KMS-11 (cell line): ENCODE results near the gene MYO18A.

ENCODE experiments used
- H2AFZ ChIP-seq: fragments of 200-600 bp; sonication (generic); 2 replicates; pipeline ENCODE4 v1.6.1; 2016; ENCODE audit warnings: antibody characterized with exemption, mixed run types, low read depth
- H3K27ac ChIP-seq: fragments of 200-600 bp; sonication (generic); 2 replicates; pipeline ENCODE4 v1.6.1; 2016; ENCODE audit warnings: mild to moderate bottlenecking, mixed run types
- H3K27me3 ChIP-seq: fragments of 200-600 bp; sonication (generic); 2 replicates; pipeline ENCODE4 v1.6.1; 2017; ENCODE audit warnings: mild to moderate bottlenecking, low read depth, mixed run types, moderate library complexity; ENCODE audit not compliant: insufficient read depth
- H3K36me3 ChIP-seq: fragments of 200-600 bp; sonication (generic); 2 replicates; pipeline ENCODE4 v1.6.1; 2017; ENCODE audit warnings: mild to moderate bottlenecking, mixed run types; ENCODE audit not compliant: insufficient read depth
- H3K4me1 ChIP-seq: fragments of 200-600 bp; sonication (generic); 2 replicates; pipeline ENCODE4 v1.6.1; 2016; ENCODE audit warnings: mild to moderate bottlenecking, low read depth, mixed run types; ENCODE audit not compliant: poor library complexity, severe bottlenecking
- H3K4me2 ChIP-seq: fragments of 200-600 bp; sonication (generic); 2 replicates; pipeline ENCODE4 v1.7.0; 2016; ENCODE audit warnings: mild to moderate bottlenecking, mixed run types
- H3K4me3 ChIP-seq: fragments of 200-600 bp; sonication (generic); IDR thresholded peaks from 2 replicates; pipeline ENCODE4 v1.6.1; 2017; ENCODE audit warnings: low read depth, low read length, mixed read lengths; ENCODE audit not compliant: insufficient read depth
- H3K79me2 ChIP-seq: fragments of 200-600 bp; sonication (generic); 2 replicates; pipeline ENCODE4 v1.6.1; 2016; ENCODE audit warnings: low read depth, mixed run types; ENCODE audit not compliant: insufficient read depth
- H3K9ac ChIP-seq: fragments of 200-600 bp; sonication (generic); 2 replicates; pipeline ENCODE4 v1.6.1; 2016; ENCODE audit warnings: mild to moderate bottlenecking, mixed run types
- H4K20me1 ChIP-seq: fragments of 200-600 bp; sonication (generic); 2 replicates; pipeline ENCODE4 v1.6.1; 2016; ENCODE audit warnings: mild to moderate bottlenecking, mixed run types; ENCODE audit not compliant: insufficient read depth
- TF ChIP-seq, protein P1 (sequence below): fragments of 200-600 bp; sonication (generic); conservative IDR thresholded peaks from 2 replicates; pipeline ENCODE4 v1.6.1; 2017; ENCODE audit warnings: low read depth, mild to moderate bottlenecking, antibody characterized with exemption, low read length, moderate library complexity, mixed read lengths

Gene MYO18A

DNA sequence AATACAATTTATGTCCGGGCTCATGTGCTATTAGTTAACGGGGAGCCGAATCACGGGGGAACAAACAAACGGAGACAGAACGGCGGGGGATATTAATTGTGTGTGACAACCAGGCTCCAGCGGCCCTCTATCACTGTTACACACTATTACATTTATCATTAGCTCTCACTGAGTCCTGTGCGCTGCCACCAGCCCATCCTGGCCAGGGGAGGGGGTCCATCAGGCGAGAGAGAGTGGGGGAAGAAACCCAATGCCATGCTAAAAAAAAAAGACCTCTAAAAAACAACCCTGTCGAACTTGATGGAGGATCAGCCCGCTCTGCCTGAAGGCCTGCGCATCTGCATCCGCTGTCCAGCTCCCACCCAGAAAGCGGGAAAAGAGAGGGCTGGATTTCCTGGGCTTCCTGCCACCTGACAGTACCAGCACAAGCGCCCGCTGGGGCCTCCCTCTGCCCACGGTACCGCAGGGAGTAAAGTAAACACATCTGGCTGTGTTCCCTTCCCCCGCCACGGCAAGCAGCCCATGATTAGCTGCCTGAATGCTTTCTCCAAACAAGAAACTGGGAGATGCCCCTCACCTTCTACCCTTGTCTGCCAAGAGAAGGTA lies 95.6 kb downstream of the MYO18A start:
- H3K4me1 ChIP-seq: no peaks in the 10 kb centered on the region
- H3K79me2 ChIP-seq: no peaks in the 10 kb centered on the region
- no peak overlapping the region for H3K27ac ChIP-seq
- H3K4me3 ChIP-seq: no peak overlapping the region
- H2AFZ ChIP-seq: no peak overlapping the region
- H3K9ac ChIP-seq: no peak overlapping the region
- H4K20me1 ChIP-seq: no peaks in the 10 kb centered on the region
- no peak overlapping the region for H3K4me2 ChIP-seq
- H3K36me3 ChIP-seq: no peaks in the 10 kb centered on the region
- TF ChIP-seq, protein P1, sequence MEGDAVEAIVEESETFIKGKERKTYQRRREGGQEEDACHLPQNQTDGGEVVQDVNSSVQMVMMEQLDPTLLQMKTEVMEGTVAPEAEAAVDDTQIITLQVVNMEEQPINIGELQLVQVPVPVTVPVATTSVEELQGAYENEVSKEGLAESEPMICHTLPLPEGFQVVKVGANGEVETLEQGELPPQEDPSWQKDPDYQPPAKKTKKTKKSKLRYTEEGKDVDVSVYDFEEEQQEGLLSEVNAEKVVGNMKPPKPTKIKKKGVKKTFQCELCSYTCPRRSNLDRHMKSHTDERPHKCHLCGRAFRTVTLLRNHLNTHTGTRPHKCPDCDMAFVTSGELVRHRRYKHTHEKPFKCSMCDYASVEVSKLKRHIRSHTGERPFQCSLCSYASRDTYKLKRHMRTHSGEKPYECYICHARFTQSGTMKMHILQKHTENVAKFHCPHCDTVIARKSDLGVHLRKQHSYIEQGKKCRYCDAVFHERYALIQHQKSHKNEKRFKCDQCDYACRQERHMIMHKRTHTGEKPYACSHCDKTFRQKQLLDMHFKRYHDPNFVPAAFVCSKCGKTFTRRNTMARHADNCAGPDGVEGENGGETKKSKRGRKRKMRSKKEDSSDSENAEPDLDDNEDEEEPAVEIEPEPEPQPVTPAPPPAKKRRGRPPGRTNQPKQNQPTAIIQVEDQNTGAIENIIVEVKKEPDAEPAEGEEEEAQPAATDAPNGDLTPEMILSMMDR: no peak
- H3K27me3 ChIP-seq: no peaks in the 10 kb centered on the region

DNA sequence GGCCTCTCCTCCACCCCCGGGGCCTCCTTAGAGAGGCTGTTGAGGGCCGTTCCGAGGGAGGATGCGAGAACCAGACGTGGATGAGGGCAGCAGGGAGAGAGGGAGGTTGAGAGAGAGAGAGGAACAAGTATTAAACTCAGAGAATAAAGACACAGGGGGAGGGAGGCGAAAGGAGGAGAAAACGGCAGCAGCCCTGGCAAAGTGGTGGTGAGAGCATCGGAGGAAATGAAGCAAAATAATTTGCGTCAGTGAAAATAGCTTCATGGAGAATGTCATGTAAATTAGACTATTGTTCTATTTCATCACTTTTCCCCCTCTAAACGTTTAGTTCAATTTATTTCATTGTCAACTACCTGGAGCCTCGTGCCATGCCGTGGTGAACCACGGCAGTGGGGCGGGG lies 99.2 kb downstream of the MYO18A start:
- no peak overlapping the region for H3K27ac ChIP-seq
- no peak overlapping the region for H3K4me2 ChIP-seq
- H2AFZ ChIP-seq: no peak overlapping the region
- H3K36me3 ChIP-seq: no peaks in the 10 kb centered on the region
- no peaks in the 10 kb centered on the region for H3K27me3 ChIP-seq
- H3K9ac ChIP-seq: no peak overlapping the region
- no peaks in the 10 kb centered on the region for H3K79me2 ChIP-seq
- TF ChIP-seq, protein P1: no peak
- H3K4me1 ChIP-seq: no peaks in the 10 kb centered on the region
- no peaks in the 10 kb centered on the region for H4K20me1 ChIP-seq
- no peak overlapping the region for H3K4me3 ChIP-seq

DNA sequence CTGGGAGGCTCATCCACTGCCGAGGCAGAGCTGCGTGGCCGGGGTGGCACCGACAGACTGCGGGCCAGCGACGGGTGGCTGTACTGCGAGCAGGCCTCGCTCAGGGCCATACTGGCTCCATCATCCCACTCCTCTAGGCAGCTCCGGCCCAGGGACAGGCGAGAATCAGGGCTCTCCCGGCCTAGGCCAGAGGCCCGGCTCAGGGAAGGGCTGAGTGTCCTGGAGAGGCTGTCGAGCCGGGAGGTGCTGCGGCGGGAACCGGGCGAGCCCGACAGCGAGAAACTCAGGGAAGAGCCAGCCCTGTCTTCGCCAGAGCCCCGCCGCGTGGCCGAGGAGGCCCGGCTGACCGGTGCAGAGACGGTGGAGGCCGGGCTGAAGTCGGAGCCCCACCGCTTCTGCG lies 99.9 kb downstream of the MYO18A start:
- no peak overlapping the region for H3K4me3 ChIP-seq
- no peaks in the 10 kb centered on the region for H4K20me1 ChIP-seq
- no peaks in the 10 kb centered on the region for H3K27me3 ChIP-seq
- TF ChIP-seq, protein P1: no peak
- no peak overlapping the region for H2AFZ ChIP-seq
- H3K36me3 ChIP-seq: no peaks in the 10 kb centered on the region
- H3K79me2 ChIP-seq: no peaks in the 10 kb centered on the region
- H3K4me1 ChIP-seq: no peaks in the 10 kb centered on the region
- no peak overlapping the region for H3K9ac ChIP-seq
- no peak overlapping the region for H3K27ac ChIP-seq
- no peak overlapping the region for H3K4me2 ChIP-seq

DNA sequence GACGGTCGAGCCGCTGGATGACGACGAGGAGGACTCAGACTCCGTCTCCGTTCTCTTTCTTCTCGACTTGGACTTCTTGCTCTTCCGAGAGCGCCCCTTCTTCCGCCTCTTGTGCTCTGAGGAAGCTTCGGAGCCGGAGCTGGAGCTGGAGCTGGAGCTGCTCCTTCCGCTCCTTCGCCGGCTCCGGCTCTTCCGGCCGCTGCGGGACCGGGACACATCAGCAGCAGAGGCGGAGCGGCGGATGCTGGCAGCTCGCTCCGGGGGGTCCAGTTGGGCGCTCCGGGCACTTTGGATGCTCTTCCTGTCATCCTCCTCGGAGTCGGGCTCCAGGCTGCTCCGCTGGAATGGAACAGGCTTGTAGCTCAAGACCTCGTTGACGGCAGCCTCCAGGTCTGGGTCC lies 100.3 kb downstream of the MYO18A start:
- H3K27me3 ChIP-seq: no peaks in the 10 kb centered on the region
- TF ChIP-seq, protein P1: no peak
- H2AFZ ChIP-seq: no peak overlapping the region
- H3K36me3 ChIP-seq: no peaks in the 10 kb centered on the region
- no peak overlapping the region for H3K4me2 ChIP-seq
- no peaks in the 10 kb centered on the region for H3K79me2 ChIP-seq
- H3K4me3 ChIP-seq: no peak overlapping the region
- H3K9ac ChIP-seq: no peak overlapping the region
- H3K4me1 ChIP-seq: no peaks in the 10 kb centered on the region
- no peak overlapping the region for H3K27ac ChIP-seq
- no peaks in the 10 kb centered on the region for H4K20me1 ChIP-seq
